ENCODE data around the gene NCEH1.
A peak's percentile ranks its signal among the peaks of the same experiment; 100 is the strongest.

NCEH1 gene

GRCh38 chr3:172640751-172641150 is 70.1 kb downstream of the NCEH1 start:
- DNase-seq = no peak

GRCh38 chr3:172635588-172635987 is 75.3 kb downstream of the NCEH1 start:
- DNase-seq = no peak

- DNase-seq = no peak
Measured at GRCh38 chr3:172634948-172635347, 75.9 kb downstream of the NCEH1 start.

- DNase-seq = no peak
Measured at GRCh38 chr3:172630316-172630715, 80.6 kb downstream of the NCEH1 start.

- DNase-seq = no peak
Measured at GRCh38 chr3:172629470-172629869, 81.4 kb downstream of the NCEH1 start.

GRCh38 chr3:172627057-172627809 is 83.6 kb downstream of the NCEH1 start:
- DNase-seq = no peak

- no peak for DNase-seq
Measured at GRCh38 chr3:172626021-172626640, 84.7 kb downstream of the NCEH1 start.

GRCh38 chr3:172625404-172625803 is 85.5 kb downstream of the NCEH1 start:
- no peak for DNase-seq

GRCh38 chr3:172624999-172625398 is 85.9 kb downstream of the NCEH1 start:
- no peak for DNase-seq

GRCh38 chr3:172622916-172623700 is 87.8 kb downstream of the NCEH1 start:
- peak; percentile 18 for DNase-seq

GRCh38 chr3:172622156-172622555 is 88.7 kb downstream of the NCEH1 start:
- no peak for DNase-seq

- DNase-seq = no peak
Measured at GRCh38 chr3:172617976-172618375, 92.9 kb downstream of the NCEH1 start.

- no peak for DNase-seq
Measured at GRCh38 chr3:172617013-172617706, 93.7 kb downstream of the NCEH1 start.

GRCh38 chr3:172616031-172616461 is 94.8 kb downstream of the NCEH1 start:
- no peak for DNase-seq

- DNase-seq = no peak
Measured at GRCh38 chr3:172615296-172615695, 95.6 kb downstream of the NCEH1 start.

GRCh38 chr3:172614340-172615274 is 96.3 kb downstream of the NCEH1 start:
- DNase-seq = no peak

- DNase-seq = no peak
Measured at GRCh38 chr3:172613845-172614244, 97.0 kb downstream of the NCEH1 start.

GRCh38 chr3:172612871-172613678 is 97.8 kb downstream of the NCEH1 start:
- no peak for DNase-seq

- DNase-seq = no peak
Measured at GRCh38 chr3:172609750-172610149, 101.1 kb downstream of the NCEH1 start.

GRCh38 chr3:172608575-172608974 is 102.3 kb downstream of the NCEH1 start:
- no peak for DNase-seq

All from NCI-H2171 (cell line).